Inflammatory macrophage treated with lipopolysaccharide for 1 hour (primary cell): ENCODE data around the gene OR9G4.

Experiments
- DNase-seq, 2 donors: peaks; one replicate each; pipeline ENCODE4 v3.0.0-alpha.2; 2020 to 2022

Gene OR9G4

GRCh38 chr11:56748597-56748996 is at the start of gene OR9G4:
Gene OR9G4, minus strand, starts transcription at chr11:56748697. Its CDS starts 4,931 bp downstream, at chr11:56743766.
- no peak for DNase-seq

GRCh38 chr11:56783448-56784041 is 35.0 kb upstream of the OR9G4 start:
- peak; percentile 10 to 60 for DNase-seq

DNA sequence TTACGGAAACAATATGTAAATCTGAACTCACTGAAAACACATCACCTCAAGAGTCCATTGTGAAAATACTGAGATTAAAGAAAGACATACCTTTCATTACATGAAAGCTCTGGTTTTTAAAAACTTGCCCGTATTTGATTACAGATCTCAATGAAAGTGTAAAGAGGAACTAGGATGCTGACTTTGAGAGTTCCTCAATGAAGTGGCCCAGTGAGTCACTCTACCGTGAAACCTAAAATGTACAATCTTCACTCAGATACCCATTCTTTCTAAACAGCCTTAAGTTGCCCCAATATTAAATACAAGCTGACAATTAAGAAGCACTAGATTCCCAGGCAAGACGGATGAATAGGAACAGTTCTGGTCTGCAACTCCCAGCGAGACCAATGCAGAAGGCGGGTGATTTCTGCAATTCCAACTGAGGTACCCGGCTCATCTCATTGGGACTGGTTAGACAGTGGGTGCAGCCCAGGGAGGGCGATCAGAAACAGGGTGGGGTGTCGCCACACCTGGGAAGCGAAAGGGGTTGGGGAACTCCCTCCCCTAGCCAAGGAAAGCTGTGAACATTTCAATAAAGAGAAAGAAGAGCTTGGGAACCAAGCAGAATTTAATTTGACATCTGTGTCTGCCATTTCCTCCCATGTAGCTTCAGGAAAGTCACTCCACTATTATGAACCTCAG is 33.8 kb upstream of the OR9G4 start:
- DNase-seq: peak; percentile 1

- no peak for DNase-seq
These were observed 28.3 kb upstream of the OR9G4 start for GRCh38 chr11:56776809-56777208.

GRCh38 chr11:56764976-56765375 is 16.5 kb upstream of the OR9G4 start:
- no peak for DNase-seq

DNA sequence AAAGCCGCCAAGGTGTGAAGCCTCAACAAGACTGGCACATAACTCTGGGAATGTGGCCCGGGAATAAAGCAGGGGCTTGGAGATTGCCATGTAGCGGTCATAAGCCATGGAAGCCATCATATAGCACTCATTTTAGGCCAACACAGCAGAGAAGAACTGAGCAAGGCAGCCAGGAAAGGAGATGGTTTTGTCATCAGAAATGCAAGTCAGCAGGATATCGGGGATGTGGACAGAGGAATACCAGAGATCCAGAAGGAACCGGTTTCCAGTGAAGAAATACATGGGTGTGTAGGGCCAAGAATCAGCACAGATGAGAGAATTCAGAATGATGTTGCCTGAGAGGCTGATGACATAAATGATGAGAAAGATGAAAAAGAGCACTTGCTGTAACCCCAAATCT is 3.0 kb upstream of the OR9G4 start:
- no peak for DNase-seq

DNA sequence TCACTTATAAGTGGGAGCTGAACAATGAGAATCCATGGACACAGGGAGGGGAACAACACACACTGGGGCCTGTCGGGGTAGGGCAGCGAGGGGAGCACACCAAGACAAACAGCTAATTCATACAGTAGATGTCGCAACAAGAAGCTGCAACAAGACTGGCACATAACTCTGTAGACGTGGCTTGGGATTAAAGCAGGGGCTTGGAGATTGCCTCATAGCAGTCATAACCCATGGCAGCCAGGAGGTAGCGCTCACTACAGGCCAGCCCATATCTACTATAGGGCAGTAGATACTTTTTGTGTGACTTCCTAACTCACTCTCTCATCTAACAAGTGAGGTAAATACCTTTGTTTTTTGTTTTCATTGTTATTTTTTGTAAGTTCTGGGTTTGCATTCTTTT is 1.7 kb upstream of the OR9G4 start:
- DNase-seq: no peak

DNA sequence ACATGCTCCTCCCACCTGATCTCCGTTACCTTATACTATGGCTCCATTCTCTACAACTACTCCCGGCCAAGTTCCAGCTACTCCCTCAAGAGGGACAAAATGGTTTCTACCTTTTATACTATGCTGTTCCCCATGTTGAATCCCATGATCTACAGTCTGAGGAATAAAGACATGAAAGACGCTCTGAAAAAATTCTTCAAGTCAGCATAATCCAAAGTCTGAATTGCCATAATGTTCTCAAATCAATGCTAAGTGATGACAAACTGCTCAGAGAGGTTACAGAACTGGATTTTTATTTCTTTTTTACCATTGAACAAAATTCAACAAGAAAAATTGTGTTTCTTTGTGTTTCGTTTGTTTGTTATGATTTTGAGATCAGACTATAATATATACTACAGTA is 7.6 kb downstream of the OR9G4 start:
- DNase-seq: no peak

GRCh38 chr11:56740107-56740506 is 8.4 kb downstream of the OR9G4 start:
- no peak for DNase-seq

DNA sequence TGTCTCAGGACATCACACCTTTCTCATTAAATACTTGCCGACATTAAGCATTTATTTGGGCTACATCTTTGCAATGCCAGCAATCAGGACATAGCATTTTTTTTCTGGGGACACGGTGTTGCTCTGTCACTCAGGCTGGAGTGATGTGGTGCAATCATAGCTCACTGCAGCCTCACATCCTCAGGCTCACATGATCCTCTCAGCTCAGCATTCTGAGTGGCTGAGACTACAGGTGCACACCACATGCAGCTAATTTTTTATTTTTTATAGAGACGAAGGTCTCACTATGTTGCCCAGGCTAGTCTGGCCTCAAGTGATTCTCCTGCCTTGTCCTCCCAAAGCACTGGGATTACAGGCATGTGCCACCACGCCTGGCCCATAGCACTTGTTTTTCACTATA is 28.0 kb downstream of the OR9G4 start:
- DNase-seq: no peak

DNA sequence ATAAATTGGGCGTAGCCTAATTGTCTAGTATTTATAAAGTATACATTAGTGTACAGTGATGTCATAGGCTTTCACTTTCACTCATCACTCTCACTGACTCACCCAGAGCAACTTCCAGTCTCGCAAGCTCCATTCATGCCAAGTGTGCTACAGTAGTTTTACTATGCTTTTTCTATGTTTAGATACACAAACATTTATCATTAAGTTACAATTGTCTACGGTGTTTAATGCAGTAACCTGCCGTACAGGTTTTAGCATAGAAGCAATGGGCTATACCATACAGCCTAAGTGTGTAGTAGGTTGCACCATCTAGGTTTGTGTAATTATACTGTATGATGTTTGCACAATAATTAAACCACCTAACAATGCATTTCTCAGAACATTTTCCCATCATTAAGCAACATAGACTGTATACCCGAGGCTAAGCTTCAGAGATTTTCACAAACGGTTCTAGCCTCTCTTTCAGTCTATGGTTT is 32.1 kb downstream of the OR9G4 start:
- no peak for DNase-seq

DNA sequence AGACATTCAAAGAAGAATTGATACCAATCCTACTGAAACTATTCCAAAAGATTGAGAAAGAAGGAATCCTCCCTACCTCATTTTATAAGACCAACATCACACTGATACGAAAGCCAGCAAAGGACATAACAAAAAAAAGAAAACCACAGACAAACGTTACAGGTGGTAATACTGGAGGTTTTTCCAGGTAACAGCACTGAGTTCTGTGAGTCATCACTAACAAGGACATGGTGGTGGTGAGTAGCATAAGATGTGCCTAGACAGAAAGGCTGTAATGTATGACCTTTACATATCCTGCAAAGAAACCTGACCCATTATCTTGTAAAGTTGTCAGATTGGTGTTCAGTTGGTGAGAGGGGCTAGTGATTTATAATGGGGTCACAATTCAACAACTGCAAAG is 34.3 kb downstream of the OR9G4 start:
- DNase-seq: no peak

DNA sequence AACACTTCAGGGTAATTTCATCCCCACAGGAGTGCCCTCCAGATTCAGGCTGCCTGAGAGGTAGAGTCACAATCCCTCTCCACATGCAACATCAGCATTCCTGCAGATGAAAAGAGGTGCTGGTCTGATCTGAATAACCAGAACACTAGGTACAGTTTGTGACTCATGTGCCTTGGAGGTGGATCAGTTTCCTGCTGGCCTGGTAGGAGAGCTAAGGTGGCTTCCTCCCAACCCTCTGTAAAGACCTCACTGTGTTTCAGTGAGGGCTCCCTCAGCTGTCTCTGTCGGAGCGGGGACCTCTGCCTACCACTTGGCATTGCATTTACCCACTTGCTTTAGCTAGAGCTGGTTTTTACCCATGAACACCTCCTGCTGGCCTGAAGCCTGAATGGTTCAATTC is 42.0 kb downstream of the OR9G4 start:
- DNase-seq: no peak

GRCh38 chr11:56705784-56706396 is 42.6 kb downstream of the OR9G4 start:
- DNase-seq: no peak

DNA sequence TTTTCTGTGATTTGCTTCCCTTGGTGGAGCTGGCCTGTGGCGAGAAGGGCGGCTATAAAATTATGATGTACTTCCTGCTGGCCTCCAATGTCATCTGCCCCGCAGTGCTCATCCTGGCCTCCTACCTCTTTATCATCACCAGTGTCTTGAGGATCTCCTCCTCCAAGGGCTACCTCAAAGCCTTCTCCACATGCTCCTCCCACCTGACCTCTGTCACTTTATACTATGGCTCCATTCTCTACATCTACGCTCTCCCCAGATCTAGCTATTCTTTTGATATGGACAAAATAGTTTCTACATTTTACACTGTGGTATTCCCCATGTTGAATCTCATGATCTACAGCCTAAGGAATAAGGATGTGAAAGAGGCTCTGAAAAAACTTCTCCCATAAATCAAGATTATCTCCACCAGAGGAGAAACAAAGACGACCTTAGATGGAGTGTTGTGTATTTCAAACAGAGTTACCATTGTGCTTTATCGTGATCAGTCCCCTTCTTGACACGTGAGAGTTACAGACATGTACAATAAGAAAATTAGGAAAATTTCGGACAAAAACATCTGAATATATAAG is 47.5 kb downstream of the OR9G4 start:
- DNase-seq: no peak

DNA sequence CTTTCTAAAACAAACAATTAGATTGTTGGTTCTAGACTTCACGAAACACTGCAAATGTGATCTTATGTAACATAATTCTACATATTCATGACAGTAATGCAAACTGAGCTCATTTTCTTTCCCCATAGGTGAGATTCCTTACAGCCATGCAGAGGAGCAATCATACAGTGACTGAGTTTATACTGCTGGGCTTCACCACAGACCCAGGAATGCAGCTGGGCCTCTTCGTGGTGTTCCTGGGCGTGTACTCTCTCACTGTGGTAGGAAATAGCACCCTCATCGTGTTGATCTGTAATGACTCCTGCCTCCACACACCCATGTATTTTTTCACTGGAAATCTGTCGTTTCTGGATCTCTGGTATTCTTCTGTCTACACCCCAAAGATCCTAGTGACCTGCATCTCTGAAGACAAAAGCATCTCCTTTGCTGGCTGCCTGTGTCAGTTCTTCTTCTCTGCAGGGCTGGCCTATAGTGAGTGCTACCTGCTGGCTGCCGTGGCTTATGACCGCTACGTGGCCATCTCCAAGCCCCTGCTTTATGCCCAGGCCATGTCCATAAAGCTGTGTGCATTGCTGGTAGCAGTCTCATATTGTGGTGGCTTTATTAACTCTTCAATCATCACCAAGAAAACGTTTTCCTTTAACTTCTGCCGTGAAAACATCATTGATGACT is 48.1 kb downstream of the OR9G4 start:
- no peak for DNase-seq

DNA sequence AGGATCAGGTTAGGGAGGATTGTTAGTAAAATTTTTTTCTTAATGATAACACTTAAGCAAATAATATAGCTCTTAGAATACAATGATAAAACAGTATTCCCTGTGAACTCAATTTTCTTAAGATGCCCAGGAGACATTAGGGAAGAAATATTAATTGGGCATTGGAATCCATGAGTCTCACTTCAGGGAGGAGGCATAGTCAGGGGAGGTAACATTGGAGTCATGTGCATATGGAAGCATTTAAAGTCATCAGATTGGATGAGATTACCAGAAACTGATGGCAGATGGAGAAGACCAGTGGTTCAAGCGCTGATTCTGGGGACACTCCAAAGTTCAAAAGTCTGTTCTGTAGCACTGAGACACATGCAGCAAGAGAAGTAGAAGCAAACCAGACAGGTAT is 49.7 kb downstream of the OR9G4 start, which contains the start of gene OR9G1:
TSS of gene OR9G1 (plus strand) at position 301 of the 400 bp plus-strand sequence. CDS start 1,293 bp downstream, outside the sequence.
- no peak for DNase-seq

DNA sequence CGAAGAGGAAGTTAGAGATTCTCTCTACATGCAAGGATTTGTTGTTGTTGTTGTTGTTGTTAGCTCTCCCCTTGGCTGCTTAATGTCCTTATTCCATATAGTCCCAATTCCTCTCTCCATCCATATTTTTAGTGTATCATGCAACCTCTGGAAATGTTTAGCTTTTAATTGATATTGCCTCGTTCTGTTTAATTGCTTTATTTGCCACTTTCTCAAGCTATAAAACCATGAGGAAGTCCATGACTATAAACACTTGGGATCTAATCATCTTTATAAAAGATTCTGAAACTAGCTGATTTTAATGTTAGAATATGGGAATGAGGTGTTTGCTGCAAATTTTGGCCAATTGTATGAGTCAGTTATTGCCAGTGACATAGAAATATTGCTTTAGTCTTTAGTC is 55.1 kb downstream of the OR9G4 start:
- no peak for DNase-seq
